Measurements from ENCODE around the gene TFAP2C.
A peak's percentile ranks its signal among the peaks of the same experiment; 100 is the strongest.

TFAP2C gene

GRCh38 chr20:56628873-56629463 lies at the start of gene TFAP2C:
TFAP2C (plus strand) TSS chr20:56629306; CDS start chr20:56629545, 239 bp downstream.
- DNase-seq, result peak; percentile 34

- no peak for DNase-seq
Measured at GRCh38 chr20:56580226-56580625, 48.9 kb upstream of the TFAP2C start.

GRCh38 chr20:56581701-56582100 lies 47.4 kb upstream of the TFAP2C start:
- DNase-seq, result no peak

GRCh38 chr20:56582542-56582941 lies 46.6 kb upstream of the TFAP2C start:
- DNase-seq, result no peak

GRCh38 chr20:56584916-56585315 lies 44.2 kb upstream of the TFAP2C start:
- DNase-seq, result no peak

- no peak for DNase-seq
Measured at GRCh38 chr20:56587307-56588041, 41.6 kb upstream of the TFAP2C start.

GRCh38 chr20:56588996-56589395 lies 40.1 kb upstream of the TFAP2C start:
- no peak for DNase-seq

- no peak for DNase-seq
Measured at GRCh38 chr20:56589633-56590032, 39.5 kb upstream of the TFAP2C start.

- DNase-seq, result no peak
Measured at GRCh38 chr20:56590888-56591287, 38.2 kb upstream of the TFAP2C start.

- no peak for DNase-seq
Measured at GRCh38 chr20:56592211-56592610, 36.9 kb upstream of the TFAP2C start.

GRCh38 chr20:56592817-56593216 lies 36.3 kb upstream of the TFAP2C start:
- DNase-seq, result no peak

GRCh38 chr20:56595746-56596475 lies 33.2 kb upstream of the TFAP2C start:
- no peak for DNase-seq

- DNase-seq, result no peak
Measured at GRCh38 chr20:56601166-56601565, 27.9 kb upstream of the TFAP2C start.

GRCh38 chr20:56604673-56605072 lies 24.4 kb upstream of the TFAP2C start:
- DNase-seq, result no peak

GRCh38 chr20:56605261-56605996 lies 23.7 kb upstream of the TFAP2C start:
- DNase-seq, result no peak

GRCh38 chr20:56606174-56606945 lies 22.7 kb upstream of the TFAP2C start:
- DNase-seq, result no peak

- no peak for DNase-seq
Measured at GRCh38 chr20:56607061-56607704, 21.9 kb upstream of the TFAP2C start.

GRCh38 chr20:56608376-56608775 lies 20.7 kb upstream of the TFAP2C start:
- DNase-seq, result no peak

- DNase-seq, result no peak
Measured at GRCh38 chr20:56609321-56609720, 19.8 kb upstream of the TFAP2C start.

GRCh38 chr20:56610098-56610497 lies 19.0 kb upstream of the TFAP2C start:
- DNase-seq, result no peak

- DNase-seq, result no peak
Measured at GRCh38 chr20:56614196-56614595, 14.9 kb upstream of the TFAP2C start.

GRCh38 chr20:56616716-56617115 lies 12.4 kb upstream of the TFAP2C start:
- DNase-seq, result no peak
